Smooth muscle cell of the brain vasculature (primary cell): ENCODE data around the gene PMF1.
A peak's percentile ranks its signal among the peaks of the same experiment; 100 is the strongest.
"Not testable (repeated sequence)": the region's sequence is repeated elsewhere in the genome, so short reads cannot be mapped to it uniquely, and the experiment has no call there.

Experiments
- DNase-seq: peaks from one replicate; pipeline ENCODE4 v3.0.0-alpha.2; 2012; ENCODE audit warnings: low read depth, low spot score

Gene PMF1, protein sequence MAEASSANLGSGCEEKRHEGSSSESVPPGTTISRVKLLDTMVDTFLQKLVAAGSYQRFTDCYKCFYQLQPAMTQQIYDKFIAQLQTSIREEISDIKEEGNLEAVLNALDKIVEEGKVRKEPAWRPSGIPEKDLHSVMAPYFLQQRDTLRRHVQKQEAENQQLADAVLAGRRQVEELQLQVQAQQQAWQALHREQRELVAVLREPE

DNA sequence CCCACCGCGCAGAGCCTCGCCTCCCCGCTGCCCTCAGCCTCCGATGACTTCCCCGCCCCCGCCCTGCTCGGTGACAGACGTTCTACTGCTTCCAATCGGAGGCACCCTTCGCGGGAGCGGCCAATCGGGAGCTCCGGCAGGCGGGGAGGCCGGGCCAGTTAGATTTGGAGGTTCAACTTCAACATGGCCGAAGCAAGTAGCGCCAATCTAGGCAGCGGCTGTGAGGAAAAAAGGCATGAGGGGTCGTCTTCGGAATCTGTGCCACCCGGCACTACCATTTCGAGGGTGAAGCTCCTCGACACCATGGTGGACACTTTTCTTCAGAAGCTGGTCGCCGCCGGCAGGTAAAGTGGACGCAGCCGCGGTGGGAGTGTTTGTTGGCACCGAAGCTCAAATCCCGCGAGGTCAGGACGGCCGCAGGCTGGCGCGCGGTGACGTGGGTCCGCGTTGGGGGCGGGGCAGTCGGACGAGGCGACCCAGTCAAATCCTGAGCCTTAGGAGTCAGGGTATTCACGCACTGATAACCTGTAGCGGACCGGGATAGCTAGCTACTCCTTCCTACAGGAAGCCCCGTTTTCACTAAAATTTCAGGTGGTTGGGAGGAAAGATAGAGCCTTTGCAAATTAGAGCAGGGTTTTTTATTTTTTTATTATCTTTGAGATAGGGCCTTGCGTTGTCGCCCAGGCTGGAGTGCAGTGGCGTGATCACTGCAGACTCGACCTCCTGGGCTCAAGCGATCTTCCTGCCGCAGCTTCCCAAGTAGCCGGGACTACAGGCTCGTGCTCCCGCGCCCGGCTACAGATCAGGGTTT, at the start of gene PMF1:
TSS of gene PMF1 (plus strand) at position 175 of the 811 bp plus-strand sequence. CDS start at position 184, 9 bp downstream.
- peak; percentile 93 for DNase-seq

DNA sequence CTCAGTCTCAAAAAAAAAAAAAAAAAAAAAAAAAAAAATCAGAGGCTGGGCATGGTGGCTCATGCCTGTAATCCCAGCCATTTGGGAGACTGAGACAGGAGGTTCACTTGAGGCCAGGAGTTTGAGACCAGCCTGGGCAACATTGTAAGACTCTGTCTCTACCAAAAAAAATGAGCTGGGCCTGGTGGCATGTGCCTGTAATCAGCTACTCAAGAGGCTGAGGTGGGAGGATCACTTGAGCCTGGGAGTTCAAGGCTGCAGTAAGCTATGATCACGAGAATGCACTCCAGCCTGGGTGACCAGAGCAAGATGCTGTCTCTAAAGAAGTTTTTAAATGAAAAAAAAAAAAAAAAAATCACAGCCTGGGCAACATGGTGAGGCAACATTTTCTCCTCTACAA, 49.1 kb upstream of the PMF1 start:
- DNase-seq = no peak

DNA sequence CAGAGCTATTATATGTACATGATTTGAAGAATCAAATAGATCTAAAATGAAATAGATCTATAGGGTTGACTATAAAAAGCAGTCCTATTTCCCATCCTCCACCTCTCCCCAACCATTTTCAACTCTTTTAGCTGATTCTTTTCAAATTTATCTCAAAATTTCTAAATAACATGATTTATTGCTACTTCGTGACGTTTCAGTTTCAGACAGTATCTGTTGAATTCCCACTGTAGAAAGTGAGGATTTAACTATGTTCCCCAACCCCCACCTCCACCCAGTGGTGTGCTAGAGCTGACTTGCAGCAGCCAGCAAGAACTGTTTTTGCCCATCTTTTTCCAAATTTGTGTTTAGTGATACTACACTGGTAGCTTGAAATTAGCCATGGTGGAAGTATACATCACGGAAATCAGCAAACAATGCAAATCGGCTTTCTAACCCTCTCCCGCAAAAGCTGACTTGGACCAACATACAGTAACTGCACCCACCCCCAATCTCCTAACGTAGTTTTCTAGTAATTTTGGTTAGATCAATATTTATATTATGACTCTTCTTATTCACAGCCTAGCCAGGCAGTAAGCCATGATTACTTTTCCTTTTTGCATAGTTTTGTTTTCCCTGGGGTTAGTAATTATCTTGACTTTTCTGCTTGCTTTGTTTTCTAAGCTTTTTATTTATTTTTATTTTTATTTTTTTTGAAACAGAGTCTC, 48.5 kb upstream of the PMF1 start:
- no peak for DNase-seq

DNA sequence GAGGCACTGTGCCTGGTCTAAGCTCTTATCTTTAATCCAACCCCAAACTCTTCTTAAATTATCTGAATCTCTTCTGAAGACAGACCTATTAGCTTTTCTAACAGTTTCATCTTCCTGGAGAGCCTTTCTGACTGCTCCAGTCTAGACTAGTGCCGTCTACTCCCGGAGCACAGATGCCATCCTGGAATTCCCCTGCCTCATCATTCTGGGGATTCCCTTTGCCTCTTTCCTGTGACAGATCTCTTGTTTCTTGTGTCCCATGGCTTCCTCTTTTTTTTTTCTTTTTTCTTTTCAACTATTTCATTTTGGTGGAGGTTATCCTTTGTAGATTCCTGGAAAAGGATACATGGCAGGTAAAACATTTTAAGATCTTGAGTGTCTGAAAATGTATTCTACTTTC, 47.7 kb upstream of the PMF1 start:
- DNase-seq = no peak

DNA sequence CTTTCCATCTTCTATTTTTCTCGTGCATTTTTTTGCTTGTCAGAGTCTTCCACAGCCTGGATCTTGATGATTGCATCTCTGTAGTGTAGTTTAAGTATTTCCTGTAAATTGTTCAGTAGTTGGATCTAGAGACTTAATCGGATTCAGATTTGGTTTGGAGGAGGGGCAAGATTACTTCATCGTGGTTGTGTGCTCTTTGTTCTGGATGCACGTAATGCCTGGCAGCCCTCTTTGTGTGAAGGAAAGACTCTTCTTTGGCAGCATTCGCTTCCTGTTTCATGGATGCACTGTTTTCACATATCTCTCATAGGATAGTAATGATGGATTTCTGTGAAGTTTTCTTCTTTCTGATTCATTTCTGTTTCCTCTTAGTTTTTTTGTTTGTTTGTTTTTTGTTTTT, 45.3 kb upstream of the PMF1 start:
- no peak for DNase-seq

DNA sequence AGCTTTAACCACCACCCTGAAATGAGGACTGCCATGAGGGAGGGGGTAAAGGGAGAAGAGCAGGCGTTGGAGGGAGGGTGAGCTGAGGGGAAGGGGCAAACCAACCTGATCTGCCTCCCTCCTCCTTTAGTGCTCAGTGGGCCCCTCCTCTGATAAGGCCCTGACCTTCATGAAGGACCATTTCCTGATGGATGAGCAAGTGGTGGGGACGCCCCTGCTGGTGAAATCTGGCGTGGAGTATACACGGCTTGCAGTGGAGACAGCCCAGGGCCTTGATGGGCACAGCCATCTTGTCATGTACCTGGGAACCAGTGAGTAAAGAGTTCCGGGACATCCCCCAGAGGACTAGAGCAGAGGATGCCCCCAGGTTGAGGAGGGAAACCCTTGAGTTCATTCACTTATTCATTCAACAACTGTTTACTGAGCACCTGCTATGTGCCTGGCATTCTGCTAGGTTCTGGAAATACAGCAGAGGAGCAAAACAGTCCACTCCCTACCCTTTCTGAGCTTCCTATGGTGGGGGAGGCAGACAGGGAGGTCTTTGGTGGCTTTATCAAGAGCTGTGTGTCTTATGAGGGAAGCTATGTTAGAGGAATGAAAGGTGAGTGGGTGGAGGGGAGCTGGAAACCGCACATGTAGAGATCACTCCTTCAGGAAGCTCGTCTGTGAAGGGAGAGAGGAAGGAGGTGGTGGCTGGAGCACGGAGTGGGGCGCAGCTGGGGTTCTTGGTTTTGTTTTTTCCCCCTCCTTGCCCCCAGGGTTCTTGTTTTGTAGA, 39.9 kb upstream of the PMF1 start:
- DNase-seq = no peak

DNA sequence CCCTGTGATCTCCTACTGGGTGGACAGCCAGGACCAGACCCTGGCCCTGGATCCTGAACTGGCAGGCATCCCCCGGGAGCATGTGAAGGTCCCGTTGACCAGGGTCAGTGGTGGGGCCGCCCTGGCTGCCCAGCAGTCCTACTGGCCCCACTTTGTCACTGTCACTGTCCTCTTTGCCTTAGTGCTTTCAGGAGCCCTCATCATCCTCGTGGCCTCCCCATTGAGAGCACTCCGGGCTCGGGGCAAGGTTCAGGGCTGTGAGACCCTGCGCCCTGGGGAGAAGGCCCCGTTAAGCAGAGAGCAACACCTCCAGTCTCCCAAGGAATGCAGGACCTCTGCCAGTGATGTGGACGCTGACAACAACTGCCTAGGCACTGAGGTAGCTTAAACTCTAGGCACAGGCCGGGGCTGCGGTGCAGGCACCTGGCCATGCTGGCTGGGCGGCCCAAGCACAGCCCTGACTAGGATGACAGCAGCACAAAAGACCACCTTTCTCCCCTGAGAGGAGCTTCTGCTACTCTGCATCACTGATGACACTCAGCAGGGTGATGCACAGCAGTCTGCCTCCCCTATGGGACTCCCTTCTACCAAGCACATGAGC, 36.1 kb upstream of the PMF1 start:
- no peak for DNase-seq

DNA sequence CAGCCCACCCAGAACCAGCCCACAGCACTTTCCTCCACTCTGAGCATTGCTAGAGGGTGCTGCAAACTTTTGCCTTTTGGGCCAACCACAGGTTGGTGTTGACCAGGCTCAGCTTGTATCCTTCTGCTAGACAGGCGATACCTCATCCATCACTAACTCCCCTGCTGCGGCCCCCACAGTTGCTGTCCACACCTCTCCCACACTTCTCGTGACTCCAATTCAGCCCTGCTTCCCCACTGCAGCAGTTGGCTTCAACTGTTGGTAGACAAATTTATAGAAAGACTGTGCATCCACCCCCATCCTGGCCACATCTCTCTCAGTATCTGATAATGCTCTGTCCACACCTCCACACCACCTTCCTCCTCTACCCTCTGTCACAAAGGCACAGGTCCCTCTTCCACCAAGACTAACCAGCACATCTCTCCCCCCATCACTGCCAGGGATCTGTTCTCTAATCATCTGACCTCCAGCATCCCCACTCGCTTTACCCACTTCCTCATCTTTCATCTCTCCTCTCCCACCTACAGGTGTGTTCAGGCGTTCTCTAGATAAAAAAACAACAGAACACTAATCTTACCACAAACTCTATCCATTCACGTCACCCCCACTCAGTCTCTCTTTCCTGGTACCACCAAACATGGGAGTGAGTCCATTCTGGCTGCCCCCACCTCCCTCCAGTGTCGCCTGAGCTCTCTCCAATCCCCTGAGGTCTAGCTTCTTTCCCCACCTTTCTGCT, 34.7 kb upstream of the PMF1 start:
- DNase-seq = no peak

DNA sequence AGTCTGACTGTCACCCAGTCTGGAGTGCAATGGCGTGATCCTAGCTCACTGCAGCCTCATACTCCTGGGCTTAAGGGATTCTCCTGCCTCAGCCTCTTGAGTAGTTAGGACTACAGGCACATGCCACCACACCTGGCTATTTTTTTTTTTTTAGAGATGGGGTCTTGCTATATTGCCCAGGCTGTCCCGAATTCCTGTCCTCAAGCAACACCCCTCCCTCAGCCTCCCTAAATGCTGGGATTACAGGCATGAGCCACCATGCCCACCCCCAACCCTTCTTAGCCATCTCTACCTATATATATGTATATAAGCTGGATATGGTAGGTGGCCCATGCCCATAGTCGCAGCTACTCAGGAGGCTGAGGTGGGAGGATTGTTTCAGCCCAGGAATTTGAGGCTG, 32.3 kb upstream of the PMF1 start:
- no peak for DNase-seq

DNA sequence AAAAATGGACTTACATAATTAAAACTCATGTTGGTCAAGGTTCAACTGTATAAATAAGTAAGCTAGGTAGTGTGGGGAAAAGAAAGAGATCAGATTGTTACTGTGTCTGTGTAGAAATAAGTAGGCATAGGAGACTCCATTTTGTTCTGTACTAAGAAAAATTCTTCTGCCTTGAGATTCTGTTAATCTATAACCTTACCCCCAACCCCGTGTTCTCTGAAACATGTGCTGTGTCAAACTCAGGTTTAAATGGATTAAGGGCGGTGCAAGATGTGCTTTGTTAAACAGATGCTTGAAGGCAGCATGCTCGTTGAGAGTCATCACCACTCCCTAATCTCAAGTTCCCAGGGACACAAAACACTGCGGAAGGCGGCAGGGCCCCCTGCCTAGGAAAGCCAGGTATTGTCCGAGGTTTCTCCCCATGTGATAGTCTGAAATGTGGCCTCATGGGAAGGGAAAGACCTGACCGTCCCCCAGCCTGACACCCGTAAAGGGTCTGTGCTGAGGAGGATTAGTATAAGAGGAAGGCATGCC, 31.3 kb upstream of the PMF1 start:
- DNase-seq = not testable (repeated sequence)

DNA sequence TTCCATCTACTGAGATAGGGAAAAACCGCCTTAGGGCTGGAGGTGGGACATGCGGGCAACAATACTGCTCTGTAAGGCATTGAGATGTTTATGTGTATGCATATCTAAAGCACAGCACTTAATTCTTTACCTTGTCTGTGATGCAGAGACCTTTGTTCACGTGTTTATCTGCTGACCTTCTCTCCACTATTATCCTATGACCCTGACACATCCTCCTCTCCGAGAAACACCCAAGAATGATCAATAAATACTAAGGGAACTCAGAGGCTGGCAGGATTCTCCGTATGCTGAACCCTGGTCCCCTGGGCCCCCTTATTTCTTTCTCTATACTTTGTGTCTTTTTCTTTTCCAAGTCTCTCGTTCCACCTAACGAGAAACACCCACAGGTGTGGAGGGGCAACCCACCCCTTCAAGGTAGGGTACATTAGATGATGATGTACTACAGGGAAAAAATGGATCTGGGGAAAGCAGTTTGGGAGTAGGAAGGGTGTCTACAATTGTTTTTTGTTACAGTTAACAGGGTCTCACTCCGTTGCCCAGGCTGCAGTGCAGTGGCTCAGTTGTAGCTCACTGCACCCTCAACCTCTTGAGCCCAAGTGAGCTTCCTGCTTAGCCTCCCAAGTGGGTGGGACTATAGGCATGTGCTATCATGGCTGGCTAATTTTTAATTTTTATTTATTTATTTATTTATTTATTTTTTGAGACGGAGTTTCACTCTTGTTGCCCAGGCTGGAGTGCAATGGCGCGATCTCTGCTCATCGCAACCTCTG, 30.6 kb upstream of the PMF1 start:
- DNase-seq = not testable (repeated sequence)

DNA sequence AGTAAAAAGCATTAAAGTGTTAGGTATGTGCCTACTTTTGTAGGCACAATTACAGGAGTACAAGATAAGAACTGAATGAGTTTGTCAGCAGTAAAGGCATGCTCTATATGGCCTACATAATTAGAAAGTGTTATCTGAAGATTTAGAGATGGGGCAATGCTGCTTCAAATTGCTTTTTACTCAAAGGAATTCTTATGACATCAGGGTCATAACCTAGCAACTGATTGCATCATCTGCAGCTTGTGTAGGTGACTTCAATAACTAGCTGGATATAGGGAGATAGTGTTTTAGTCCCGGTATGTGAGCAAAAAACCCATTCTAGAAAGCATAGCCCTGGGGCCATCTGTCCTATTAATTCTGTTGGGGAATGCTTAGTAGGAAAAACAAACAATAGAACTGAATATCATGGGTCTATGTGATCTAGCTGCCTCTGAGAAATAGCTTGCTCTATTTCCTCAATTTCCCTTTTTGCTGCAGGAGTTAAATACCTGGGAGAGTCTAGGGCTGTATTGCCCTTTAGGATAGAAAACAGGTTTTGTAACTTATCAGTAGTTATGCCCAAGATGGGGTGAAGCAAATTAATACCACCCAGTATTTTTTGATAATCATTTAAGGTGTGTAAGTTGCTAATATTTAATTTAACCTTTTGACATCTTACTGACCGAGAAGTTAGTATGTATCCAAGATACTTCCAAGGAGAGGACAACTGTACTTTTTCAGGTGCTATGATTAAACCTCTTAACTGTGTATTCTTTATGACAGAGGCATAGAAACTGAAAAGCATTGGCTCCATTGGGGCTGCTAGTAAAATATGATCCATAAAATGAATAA, 26.2 kb upstream of the PMF1 start:
- DNase-seq = not testable (repeated sequence)

DNA sequence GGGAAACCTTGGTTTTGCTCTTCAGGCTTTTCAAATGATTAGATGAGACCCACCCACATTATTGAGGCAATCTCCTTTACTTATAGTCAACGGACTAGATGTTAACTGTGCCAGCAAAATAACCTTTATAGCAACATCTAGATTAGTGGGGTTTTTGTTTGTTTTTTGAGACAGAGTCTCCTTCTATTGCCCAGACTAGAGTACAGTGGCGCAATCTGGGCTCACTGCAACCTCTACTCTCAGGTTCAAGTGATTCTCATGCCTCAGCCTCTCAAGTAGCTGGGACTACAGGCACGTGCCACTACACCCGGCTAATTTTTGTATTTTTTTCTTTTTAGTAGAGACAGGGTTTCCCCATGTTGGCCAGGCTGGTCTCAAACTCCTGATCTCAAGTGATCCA, 22.5 kb upstream of the PMF1 start:
- not testable (repeated sequence) for DNase-seq

DNA sequence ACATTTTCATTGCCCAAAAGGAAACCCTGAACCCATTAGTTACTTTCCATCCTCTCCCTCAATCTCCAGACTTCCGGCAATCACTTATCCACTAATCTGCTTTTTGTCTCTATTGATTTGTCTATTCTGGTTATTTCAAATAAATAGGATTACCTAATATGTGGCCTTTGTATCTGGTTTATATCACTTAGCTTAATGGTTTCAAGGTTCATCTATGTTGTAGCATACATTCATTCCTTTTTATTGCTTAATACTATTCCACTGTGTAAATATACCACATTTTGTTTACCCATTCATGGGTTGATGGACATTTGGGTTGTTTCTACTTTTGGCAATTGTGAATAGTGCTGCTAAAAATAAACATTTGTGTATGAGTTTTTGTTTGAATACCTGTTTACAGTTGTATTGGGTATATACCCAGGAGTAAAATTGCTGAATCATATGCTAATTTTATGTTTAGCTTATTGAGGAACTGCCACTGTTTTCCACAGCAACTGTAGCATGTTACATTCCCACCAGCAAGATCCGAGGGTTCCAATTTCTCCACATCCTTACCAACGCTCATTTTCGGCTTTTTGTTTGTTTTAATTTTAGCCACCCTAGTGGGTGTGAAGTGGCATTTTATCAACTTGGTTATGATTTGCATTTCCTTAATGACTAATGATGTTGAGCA, 21.4 kb upstream of the PMF1 start:
- DNase-seq = no peak

DNA sequence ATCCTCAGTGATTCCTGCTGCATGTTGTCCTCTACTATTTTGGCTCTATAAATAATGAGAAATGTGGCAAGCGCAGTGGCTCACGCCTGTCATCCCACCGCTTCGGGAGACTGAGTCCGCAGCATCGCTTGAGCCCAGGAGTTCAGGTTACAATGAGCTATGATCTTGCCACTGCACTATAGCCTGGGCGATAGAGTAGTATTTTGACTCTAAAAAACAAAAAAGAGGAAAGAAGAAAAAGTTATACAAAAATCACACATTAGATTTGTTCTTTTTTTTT, 19.7 kb upstream of the PMF1 start:
- no peak for DNase-seq

DNA sequence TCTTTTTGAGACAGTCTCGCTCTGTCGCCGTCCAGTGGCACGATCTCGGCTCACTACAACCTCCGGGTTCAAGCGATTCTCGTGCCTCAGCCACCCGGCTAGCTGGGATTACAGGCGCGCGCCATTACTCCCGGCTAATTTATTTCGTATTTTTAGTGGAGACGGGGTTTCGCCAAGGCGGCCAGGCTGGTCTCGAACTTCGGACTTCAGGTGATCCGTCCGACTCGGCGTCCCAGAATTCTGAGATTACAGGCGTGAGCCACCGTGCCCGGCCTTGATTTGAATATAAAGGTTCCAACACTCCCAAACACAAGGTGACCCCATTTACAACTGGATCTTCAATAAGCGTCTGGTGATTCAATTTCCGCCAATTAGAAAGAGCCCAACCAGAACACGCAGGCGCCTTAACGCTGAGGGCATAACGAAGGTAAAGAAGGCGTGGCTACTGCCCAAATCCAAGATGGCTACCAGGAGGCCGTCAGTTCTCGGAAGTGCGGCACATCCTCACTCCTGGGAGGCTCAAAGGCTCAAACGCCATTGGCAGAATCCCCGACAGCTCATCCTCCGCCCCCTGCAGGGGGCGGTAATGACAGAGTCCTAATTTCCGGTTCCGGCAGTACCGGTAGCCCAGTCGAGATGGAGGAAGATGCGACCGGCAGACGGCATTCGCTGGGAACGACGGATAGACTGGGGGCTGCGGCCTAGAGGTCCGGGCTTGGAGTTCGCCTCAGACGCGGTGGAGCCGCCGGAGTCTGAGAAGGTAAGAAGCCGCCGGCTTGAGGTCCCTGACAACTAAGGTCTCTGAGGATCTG, 19.1 kb upstream of the PMF1 start, which contains the start of gene SLC25A44:
TSS of gene SLC25A44 (plus strand) at position 617 of the 812 bp plus-strand sequence. CDS start 5,744 bp downstream, outside the sequence.
- DNase-seq = peak; percentile 99

DNA sequence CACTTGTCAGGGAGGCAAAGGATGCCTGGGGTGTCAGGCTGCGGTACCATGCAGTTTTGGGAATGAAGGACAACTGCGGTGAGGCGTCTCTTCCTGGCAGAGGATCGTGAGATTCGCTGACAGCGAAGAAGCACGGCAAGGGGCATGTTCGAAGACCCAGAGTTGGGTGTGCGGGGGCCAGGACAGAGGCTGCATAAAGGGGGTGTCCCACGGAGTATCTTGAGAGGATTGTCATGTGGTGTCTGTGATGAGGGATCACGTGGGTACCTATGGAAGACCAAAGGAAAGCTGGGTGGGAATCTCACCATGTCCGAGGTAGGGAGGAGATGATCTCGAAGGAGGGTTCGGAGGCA, 18.5 kb upstream of the PMF1 start:
- DNase-seq = no peak

DNA sequence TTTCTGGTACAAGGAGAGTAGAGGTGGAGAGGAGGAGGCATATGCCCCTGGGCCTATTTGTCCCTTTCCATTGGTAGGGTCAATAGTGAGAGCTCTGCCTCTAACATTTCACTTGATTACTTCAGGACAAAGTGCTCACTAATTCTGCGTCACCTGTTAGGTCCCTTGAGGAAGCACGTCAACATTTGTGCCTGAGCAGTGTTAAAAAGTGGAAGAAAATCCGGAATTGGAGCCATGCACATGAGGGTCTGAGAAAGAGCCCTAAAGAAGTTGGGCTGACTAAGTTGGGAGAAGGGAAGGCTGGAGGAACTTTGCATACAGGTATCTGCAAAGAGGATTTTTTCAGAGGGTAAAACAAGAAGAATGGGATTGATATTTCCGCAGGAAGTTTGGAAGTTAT, 17.0 kb upstream of the PMF1 start:
- no peak for DNase-seq
